H1 (cell line): ENCODE measurements around the gene ALG9. TPM values are rescaled to one million over a fixed set of nuclear protein-coding genes. Genes with fewer than 3 reads are reported as not detected.

Experiments
- ASH2L ChIP-seq: fragments of 200-600, 300-600 bp; sonication (generic); IDR thresholded peaks from one replicate; pipeline ENCODE4 v1.7.1; 2017; ENCODE audit warnings: low read length
- ATF2 ChIP-seq: IDR thresholded peaks from 2 replicates; pipeline ENCODE4 v1.6.1; 2012; ENCODE audit warnings: low read length, inconsistent platforms
- CBX5 ChIP-seq: fragments of 300-800, 300-1000 bp; sonication (generic); IDR thresholded peaks from 2 replicates; pipeline ENCODE4 v1.7.1; 2016; ENCODE audit warnings: antibody characterized with exemption, low read length, low read depth
- CHD7 ChIP-seq: fragments of 300-600 bp; sonication (generic); IDR thresholded peaks from 2 replicates; pipeline ENCODE4 v1.7.1; 2012; ENCODE audit warnings: low read length, moderate library complexity, mild to moderate bottlenecking, inconsistent platforms; ENCODE audit not compliant: insufficient replicate concordance
- CTCF ChIP-seq, 3 experiments: IDR thresholded peaks; 1 replicate in 2 of 3; 2 replicates in 1 of 3; pipeline versions ENCODE4 v1.5.1 to v1.6.1; 2011; ENCODE audit warnings: low read length in 3 of 3, mild to moderate bottlenecking in 3 of 3, inconsistent platforms in 2 of 3, low read depth in 1 of 3, moderate library complexity in 1 of 3; ENCODE audit not compliant: insufficient read depth in 1 of 3; ENCODE audit errors: control extremely low read depth in 1 of 3
- POU5F1 ChIP-seq: IDR thresholded peaks from 2 replicates; pipeline ENCODE4 v1.6.1; 2011; ENCODE audit warnings: low read depth, mild to moderate bottlenecking, low read length, moderate library complexity
- SUZ12 ChIP-seq: fragments of 200-600 bp; sonication (generic); IDR thresholded peaks from 2 replicates; pipeline ENCODE4 v1.6.1; 2012; ENCODE audit warnings: mild to moderate bottlenecking, inconsistent platforms, low read length, moderate library complexity, mixed read lengths
- polyA plus RNA-seq, 7 experiments: library from polyadenylated mRNA; depleted of rRNA in 3 of 7; stranded (reverse) in 5 of 7; unstranded in 2 of 7; fragments of >200 nt in 5 of 7; fragments of 200-250 nt in 2 of 7; gene quantifications; 1 replicate in 5 of 7; 2 replicates in 1 of 7; 4 replicates in 1 of 7; pipeline versions ENCODE4 v1.2.1 to v1.2.3, GENCODE V29; 2011 to 2013; ENCODE audit warnings: missing spikeins in 2 of 7, mixed read lengths in 2 of 7
- total RNA-seq: library from RNA; stranded (reverse); fragmentation: NEBNext Ultra II Directional; extraction: Animal tissue kit (Norgen Biotek cat#: 25700); gene quantifications from 2 replicates; pipeline ENCODE4 v1.2.1, GENCODE V29; 2021

The ALG9 gene
- total and polyA plus RNA-seq, 2 of the 8 experiments (the other 6 are each of a cell fraction or from before 2014, with no cell fraction given), result 23.5 to 24.5 TPM

GRCh38 chr11:111836721-111837120 is 34.7 kb downstream of the ALG9 start (continued):
- TF ChIP-seq CHD7, result no peak
- no peak for TF ChIP-seq CBX5
- TF ChIP-seq POU5F1, result no peak
- no peak for TF ChIP-seq SUZ12
- no peak for TF ChIP-seq ASH2L
- no peak for TF ChIP-seq CTCF (IDR thresholded peaks at IDR 0.05; ENCODE audit: control extremely low read depth in 1 of 3, insufficient read depth in 1 of 3, low read depth in 1 of 3, low read length in 3 of 3)
- TF ChIP-seq ATF2, result no peak
